HG02759 (cell line): ENCODE measurements around the gene WDR49.
A peak's percentile ranks its signal among the peaks of the same experiment; 100 is the strongest.
"Not testable (repeated sequence)": the region's sequence is repeated elsewhere in the genome, so short reads cannot be mapped to it uniquely, and the experiment has no call there.

Experiments
- ATAC-seq: cut with Tn5 transposase; IDR thresholded peaks from one replicate; pipeline ENCODE4 v1.9.1; 2021; ENCODE audit warnings: mild to moderate bottlenecking, moderate library complexity; ENCODE audit not compliant: unreplicated experiment

The WDR49 gene

DNA sequence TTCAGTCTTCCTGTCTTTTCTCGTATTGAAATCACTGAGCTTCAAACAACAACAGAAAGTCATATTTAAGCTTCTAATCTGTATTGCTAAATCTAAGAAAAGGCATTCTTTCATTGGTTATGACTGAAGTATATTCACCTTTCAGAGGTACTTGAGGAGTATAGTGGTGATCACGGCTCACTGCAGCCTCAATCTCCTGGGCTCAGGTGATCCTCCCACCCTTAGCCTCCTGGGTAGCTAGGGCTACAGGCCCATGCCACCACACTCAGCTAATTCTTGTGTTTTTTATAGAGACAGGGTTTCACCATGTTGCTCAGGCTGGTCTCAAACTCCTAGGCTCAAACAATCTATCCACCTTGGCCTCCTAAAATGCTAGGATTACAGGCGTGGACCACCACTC is 38.7 kb downstream of the WDR49 start:
- ATAC-seq = no peak

DNA sequence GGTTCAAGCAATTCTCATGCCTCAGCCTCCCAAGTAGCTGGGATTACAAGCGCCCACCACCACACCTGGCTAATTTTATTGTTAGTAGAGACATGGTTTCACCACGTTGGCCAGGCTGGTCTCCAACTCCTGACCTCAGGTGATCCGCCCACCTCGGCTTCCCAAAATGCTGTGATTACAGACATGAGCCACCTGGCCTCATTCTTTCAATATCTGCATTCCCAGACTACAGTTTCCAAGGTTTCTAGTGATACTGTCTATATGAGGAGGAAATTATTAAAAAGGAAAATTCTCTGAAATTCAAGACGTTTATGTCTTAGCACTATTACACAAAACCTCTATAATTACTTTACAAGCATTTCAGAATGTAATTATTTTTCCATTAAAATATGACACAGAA is 39.5 kb downstream of the WDR49 start:
- ATAC-seq = not testable (repeated sequence)

DNA sequence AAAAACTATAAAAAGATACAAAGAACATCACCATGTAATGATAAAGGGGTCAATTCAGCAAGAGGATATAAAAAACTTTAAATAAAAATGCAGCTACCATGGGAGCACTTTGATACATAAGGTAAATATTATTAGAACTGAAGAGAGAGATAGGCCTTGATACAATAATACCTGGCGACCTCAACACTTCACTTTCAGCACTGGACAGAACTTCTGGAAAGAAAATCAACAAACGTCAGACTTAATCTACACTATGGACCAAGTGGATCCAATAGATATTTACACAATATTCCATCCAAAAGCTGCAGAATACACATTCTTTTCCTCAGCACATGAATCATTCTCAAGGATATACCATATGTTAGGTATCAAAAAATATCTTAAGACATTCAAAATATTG is 42.0 kb downstream of the WDR49 start:
- no peak for ATAC-seq

DNA sequence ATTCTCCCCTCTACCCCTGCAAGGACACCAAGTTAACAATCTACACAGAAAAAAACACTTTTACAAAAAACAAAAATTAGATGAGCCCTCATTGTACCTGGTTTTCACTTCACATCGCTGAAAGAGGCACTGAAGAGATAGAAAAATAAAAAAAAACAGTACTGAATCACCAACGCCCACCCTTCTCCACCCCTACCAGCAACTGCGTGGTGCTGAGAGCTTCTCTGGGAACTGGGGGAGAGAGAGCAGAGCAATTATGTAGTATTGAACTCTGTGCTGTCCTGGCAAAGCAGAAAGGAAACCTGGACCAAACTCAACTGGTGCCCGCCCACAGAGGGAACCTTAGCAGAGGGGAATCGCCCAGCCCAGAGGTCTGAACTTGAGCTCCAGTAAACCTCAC is 44.6 kb downstream of the WDR49 start:
- no peak for ATAC-seq

DNA sequence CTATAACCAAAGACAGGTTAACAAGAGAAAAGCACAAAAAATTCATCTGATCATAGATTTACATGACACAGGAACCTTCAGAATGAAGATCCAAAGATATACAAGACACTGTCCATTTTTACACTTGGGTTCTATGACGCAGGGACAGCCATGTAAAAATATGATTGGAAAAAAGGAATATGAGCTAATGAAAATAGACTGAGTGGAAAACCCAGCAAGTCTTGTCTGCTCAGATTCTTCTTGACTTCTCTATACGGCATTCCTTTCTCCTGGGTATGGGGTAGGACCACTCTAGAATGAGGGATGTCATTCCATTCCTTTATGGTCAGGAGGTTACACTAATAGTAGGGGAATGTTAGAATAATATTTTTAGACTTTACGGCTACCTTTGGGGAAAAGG is 46.9 kb downstream of the WDR49 start:
- ATAC-seq = no peak

DNA sequence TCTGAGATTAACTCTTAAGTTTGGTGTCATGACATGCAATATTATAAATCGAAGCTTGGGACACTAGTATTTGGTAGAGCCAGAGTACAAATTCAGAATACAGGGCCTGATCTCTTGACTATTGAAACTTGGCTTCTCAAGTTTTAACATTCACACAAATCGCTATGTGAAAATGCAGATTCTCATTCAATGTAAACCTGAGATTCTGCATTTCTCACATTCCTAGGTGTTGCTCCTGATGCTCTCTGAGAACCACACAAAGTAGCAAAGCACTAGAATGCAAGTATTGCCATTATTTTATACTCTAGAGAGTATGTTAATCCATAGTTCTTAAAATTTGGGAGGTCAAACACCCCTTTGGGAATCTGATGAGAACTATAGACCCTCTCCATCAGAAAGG is 47.9 kb downstream of the WDR49 start:
- ATAC-seq = no peak

DNA sequence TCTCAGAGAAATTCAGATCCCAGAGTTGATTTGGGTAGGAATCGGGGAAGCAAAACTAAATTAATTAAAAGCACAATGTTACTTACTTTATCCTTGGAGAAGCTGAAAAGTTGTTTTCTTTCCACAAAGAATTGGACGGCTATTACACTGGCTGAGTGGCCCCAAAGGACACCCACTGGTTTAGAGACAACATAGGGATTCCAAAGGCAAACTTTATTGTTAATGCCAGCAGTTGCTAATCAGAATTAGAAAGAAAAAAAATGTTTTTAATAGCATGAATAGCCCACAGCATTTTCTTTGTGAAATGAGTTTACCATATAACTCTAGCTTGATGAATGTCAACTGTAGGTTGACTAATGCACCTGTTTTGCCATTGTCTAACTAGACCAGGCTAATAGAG is 51.7 kb downstream of the WDR49 start:
- ATAC-seq = no peak

DNA sequence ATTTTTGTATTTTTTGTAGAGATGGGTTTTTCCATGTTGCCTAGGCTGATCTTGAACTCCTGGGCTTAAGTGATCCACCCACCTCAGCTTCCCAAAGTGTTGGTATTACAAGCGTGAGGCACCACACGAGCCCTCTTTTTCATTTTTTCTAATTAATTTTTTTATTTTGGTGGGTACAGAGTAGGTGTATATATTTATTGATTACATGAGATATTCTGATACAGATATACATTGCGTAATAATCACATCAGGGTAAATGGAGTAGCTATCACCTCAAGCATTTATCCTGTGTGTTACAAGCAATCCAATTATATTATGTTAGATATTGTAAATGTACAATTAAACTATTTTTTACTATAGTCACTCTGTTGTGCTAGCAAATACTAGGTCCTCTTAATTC is 66.1 kb downstream of the WDR49 start:
- ATAC-seq = no peak

DNA sequence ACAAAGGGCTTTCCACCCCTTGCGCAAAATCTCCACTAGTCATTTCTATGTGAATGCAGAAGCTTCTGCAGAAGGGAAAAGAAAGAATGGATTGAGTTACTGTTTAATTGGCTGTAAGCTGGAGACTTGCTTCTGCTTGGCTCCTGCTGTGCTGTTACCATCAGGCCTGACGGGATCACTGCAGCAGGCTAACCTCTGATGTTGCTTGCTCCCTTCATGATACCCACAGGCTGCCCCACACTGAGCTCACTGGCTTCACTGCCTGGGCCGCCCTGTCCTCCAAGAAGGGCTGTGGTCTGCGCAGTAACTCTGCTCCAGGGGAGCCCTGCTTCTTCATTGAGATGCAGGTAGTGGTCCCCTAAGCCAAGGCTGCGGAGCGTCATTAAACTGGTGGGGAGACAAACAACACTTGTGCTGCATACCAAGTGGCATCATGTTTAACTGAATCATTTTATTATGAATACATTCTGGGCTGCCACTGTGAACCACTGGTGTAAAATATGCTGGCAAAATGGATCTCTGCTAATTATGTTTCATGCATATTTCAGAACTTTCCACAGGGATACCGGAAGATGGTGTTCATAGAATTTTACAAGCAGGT is 78.6 kb downstream of the WDR49 start:
- ATAC-seq = no peak

DNA sequence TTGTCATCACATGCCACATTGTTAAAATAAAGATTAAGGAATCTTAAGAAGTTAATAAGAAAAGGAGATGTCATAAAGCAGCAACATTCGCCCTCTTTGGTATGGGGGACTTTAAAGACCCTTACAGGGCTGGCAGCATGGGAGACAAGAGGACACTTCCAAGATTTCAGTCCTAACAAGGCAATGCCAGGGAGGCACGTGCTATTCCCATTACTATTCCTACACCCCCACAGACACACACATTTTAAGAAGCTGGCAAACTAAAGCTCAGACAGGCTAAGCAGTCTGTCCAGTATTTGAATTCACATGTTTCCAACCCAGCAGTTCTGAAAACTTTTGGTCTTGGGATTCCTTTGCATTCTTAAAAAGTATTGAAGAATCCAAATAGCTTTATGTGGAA is 80.8 kb downstream of the WDR49 start:
- no peak for ATAC-seq

DNA sequence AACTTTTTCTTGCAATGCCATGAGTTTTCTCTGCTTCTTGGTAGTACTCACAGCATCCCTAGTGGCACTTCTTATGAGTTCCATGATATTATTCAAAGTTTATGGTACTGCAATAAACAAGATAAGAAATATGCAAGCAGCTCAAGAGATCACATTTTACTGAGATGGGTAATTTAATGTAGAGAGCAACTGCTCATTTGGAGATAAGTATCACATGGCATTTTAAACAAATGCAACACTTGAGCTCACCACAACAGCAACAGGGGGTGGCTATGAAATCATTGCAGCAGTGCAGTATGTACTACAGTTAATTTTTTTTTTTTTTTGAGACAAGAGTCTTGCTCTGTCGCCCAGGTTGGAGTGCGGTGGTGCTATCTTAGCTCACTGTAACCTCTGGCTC is 85.1 kb downstream of the WDR49 start:
- ATAC-seq = no peak

DNA sequence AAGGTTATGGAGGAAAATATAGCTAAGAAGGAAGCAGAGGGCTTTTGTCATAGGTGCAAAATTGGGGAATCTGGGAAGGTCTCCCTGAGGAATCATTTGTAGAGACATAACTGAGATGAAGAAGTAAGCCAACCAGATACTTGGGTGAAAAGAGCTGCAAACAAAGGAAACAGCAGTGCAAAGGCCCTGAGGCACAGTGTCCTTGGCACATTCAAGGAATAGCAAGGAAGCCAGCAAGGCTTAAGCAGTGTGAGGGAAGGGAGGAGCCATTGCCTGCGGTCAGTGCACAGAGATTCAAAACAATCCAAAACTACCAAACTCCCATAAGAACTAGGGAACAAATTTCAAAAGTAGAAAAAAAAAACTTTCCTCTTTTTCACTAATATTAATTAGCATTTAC is 88.3 kb downstream of the WDR49 start:
- no peak for ATAC-seq

DNA sequence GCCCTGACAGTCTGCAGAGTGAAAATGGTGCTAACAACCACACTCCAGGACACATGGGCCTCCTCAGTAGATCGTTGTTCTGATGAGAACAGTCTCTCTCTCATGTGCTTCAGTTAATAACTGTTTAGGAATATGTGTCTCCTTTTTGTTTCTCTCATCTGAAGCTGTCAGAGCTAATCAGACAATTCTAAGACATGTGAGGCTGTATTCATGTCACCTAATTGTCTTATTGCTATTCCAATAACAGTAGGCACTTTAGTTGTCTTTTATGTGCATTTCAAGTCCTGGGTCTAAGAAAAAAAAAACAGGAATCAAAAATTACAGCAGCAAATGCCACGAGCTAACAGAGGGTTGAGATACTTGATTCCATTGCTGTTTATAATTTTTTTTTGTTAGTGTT is 89.1 kb downstream of the WDR49 start:
- no peak for ATAC-seq

DNA sequence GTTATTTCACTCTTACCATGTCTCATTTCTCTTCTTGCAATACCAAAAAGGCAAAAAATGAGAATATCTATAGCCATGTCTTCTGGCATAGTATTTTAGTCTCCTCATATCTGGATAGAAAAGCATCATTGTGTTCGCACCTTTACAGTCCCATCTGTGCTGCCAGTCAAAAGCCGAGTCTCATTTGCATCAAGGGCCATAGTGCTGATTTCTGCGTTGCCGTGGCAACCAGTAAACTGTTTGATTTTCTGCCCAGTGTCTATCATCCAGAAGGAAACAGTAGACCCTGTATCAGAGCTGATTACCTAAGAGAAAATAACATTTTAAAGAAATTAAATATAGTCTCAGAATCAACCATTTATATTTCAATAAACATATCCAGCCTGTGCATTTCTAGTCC is 93.8 kb downstream of the WDR49 start:
- no peak for ATAC-seq

DNA sequence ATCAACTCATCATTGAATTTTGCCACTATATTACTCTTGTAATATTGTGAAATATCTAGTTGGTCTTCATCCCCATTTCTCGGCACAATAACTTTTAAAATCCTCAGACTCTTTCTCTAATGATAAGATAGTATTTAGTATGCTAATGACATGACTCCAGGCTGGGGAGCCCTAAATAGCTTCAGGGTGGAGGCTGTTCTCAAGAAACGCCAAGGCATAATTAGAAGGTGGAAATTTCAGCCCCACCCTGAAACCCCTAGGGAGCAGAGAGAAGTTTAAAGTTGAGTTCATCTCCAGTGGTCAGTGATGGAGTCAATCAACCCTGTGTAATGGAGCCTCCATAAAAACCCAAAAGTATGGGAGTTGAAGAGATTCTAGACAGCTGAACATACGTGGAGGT is 98.8 kb downstream of the WDR49 start:
- ATAC-seq = no peak

DNA sequence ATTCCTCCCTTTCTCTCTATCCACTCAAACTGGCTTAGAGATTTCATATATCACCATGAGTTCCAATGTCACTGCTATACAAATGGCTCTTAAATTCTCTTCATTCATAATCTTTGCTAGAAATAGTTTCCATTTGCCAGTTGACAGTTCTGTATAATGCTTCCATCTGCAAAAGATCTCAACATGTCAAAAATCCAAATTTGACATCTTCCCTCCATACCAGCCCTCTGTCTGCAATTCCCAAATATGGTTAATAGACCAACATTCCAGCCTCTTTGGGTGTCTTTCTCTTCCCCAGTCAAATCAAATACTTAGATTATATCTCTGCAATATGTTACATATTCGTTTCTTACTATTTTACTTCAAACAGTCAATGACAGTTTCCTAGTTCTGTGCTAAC is 115.7 kb downstream of the WDR49 start:
- no peak for ATAC-seq

DNA sequence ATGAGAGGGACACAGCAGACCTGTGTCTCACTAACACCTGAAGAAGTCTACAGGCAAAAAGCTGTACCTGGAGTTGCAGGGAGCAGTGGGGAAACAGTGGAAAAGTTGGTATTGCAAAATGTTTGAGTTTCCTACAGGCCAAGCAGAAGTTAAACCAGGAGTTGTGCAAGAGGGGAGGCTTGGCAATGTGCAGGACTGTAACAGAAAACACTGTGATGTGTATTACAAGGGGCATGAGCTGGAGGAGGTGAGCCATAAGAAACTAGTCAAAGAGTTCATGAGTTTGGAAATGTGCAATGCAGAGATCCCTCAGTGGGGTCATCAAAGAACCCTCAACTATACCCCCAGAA is 132.8 kb downstream of the WDR49 start:
- no peak for ATAC-seq

DNA sequence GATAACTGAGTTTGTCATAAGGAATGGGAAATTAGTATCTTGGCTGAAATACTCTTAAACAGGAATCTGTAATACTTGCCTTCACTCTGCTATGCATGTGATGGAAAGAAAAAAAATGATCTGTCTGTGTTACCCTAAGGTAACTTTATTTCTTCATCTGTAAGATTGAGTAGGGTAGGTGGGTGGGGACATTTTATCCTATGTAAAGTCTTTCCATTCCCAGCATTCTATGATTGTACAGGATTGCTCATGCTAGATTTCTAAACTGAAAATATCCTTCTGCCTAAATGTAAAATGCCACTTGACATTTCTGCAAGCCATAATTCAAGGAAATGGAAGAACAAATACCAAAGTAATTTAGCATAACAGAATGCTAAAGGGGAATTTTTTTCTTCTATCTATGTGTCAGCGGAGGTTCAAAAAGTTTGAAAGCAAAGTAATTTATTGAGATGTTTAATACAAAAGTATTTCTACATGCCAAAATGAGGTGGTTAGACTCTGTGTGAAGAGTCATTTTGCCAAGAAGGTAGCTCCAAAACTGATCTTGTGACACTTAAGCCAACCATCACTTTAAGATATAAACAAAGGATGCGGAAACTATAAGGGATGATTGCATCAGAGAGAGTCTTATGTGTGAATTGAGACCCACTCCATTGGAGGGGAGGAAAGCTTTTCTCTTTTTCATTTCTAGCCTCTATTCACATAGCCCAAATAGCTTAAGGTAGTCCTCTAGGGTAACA is 133.3 kb downstream of the WDR49 start:
- no peak for ATAC-seq

DNA sequence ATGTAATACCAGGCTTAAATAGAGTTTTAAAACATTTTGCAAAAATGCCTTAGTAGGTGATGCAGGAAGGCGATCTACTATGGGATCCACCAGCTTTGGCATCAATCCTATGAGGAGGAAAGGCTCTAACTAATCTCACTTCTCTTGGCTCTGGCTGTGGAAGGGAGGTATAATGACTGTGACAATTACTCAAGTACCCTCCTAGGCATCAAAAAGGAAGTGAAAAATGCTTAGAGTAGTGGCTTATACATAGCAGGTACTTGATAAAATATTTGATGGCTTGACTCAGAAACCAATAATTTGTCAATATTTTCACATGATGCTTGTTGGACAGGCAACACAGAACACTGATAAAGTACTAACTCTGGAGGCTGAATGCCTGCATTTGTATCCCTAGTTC is 145.8 kb downstream of the WDR49 start:
- ATAC-seq = no peak

DNA sequence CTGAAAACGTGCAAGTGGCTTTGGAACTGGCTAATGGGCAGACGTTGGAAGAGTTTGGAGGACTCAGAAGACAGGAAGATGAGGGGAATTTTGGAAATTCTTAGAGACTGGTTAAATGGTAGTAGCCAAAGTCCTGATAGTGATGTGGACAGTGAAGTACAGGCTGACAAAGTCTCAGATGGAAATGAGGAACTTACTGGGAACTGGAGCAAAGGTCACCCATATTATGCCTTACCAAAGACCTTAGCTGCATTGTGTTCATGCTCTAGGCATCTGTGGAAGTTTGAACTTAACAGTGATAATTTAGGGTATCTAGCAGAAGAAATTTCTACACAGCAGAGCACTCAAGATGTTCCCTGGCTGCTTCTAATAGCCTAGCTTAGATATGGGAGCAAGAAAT is 151.3 kb downstream of the WDR49 start:
- no peak for ATAC-seq

DNA sequence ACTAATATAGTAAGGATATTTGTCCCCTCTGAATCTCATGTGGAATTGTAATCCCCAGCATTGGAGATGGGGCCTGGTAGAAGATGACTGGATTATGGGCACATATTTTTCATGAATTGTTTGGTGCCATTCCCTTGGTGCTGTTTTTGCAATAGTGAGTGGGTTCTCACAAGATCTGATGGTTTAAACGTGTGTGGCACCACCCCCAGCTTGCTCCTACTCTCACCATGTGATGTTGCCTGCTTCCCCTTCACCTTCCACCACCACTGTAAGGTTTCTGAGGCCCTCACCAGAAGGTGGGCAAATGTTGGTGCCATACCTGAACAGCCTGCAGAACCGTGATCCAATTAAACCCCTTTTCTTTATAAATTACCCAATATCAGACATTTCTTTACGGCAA is 151.8 kb downstream of the WDR49 start:
- ATAC-seq = no peak

DNA sequence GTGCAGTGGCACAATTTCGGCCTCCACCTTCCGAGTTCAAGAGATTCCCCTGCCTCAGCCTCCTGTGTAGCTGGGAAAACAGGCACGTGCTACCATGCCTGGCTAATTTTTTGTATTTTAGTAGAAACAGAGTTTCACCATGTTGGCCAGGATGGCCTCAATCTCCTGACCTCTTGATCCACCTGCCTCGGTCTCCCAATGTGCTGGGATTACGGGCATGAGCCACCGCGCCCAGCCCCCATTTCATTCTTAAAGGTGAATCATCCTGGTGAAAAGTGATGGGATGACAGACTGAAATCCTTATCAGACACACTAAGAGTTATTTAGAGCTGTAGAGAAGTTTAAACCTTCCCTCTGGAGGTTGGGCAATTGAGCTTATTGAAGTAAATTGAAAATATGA is 155.8 kb downstream of the WDR49 start:
- no peak for ATAC-seq

DNA sequence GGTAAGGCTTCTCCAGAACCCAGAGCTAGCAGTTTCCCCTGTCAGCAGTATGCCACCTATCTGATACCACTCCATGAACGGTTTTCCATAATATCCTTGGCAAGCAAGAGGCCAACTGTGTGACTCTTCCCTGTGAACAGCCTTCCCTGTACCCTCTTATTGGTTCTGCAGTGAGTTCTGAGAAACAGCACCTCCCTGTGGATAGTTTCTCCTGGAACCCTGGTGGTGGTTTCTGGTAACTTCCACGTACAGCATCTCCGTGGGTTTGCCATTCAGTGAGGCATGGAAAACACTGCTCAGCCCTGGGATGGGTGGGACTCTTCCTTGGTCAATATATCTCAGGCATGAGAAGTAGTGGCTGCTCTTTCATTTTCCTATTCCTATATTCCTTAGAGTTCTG is 160.5 kb downstream of the WDR49 start:
- peak; percentile 47 for ATAC-seq
